H9 (cell line): ENCODE measurements around the gene LTBP2. TPM values are rescaled to one million over a fixed set of nuclear protein-coding genes. Genes with fewer than 3 reads are reported as not detected.

Experiments used
- DNase-seq: peaks from one replicate; pipeline ENCODE4 v3.0.0-alpha.2; 2017
- H2AFZ ChIP-seq: one replicate; pipeline ENCODE4 v1.6.1; 2013; ENCODE audit warnings: mild to moderate bottlenecking, low read length, control low read depth, moderate library complexity
- H2AK5ac ChIP-seq: 2 replicates; pipeline ENCODE4 v1.6.1; 2013; ENCODE audit warnings: low read length, control low read depth, mixed read lengths; ENCODE audit not compliant: insufficient read length
- H2BK120ac ChIP-seq: one replicate; pipeline ENCODE4 v1.6.1; 2013; ENCODE audit warnings: low read depth, mild to moderate bottlenecking, low read length, control low read depth, inconsistent platforms; ENCODE audit not compliant: poor library complexity, severe bottlenecking
- H2BK12ac ChIP-seq: 2 replicates; pipeline ENCODE4 v1.6.1; 2013; ENCODE audit warnings: low read length, control low read depth, mixed read lengths, low read depth; ENCODE audit not compliant: insufficient read length
- H2BK15ac ChIP-seq: 2 replicates; pipeline ENCODE4 v1.6.1; 2013; ENCODE audit warnings: low read depth, low read length, control low read depth
- H2BK20ac ChIP-seq: one replicate; pipeline ENCODE4 v1.6.1; 2013; ENCODE audit warnings: low read depth, mild to moderate bottlenecking, low read length, control low read depth, inconsistent platforms; ENCODE audit not compliant: poor library complexity, severe bottlenecking
- H2BK5ac ChIP-seq: 2 replicates; pipeline ENCODE4 v1.6.1; 2013; ENCODE audit warnings: low read length, control low read depth, mixed read lengths; ENCODE audit not compliant: insufficient read length
- H3K14ac ChIP-seq: 2 replicates; pipeline ENCODE4 v1.6.1; 2013; ENCODE audit warnings: low read length, control low read depth; ENCODE audit not compliant: insufficient read depth
- H3K18ac ChIP-seq: 2 replicates; pipeline ENCODE4 v1.6.1; 2013; ENCODE audit warnings: low read depth, mild to moderate bottlenecking, mixed read lengths, low read length, control low read depth; ENCODE audit not compliant: insufficient read length
- H3K23ac ChIP-seq: 2 replicates; pipeline ENCODE4 v1.6.1; 2013; ENCODE audit warnings: low read length, control low read depth, mixed read lengths, low read depth; ENCODE audit not compliant: insufficient read length
- H3K23me2 ChIP-seq: 2 replicates; pipeline ENCODE4 v1.6.1; 2013; ENCODE audit warnings: low read depth, mild to moderate bottlenecking, mixed read lengths, low read length, control low read depth; ENCODE audit not compliant: insufficient read length, poor library complexity, severe bottlenecking
- H3K27ac ChIP-seq: 2 replicates; pipeline ENCODE4 v1.5.1; 2013; ENCODE audit warnings: low read length, control low read depth, mixed read lengths, low read depth; ENCODE audit not compliant: insufficient read length
- H3K27me3 ChIP-seq: 2 replicates; pipeline ENCODE4 v1.6.1; 2013; ENCODE audit warnings: low read length, control low read depth, inconsistent platforms; ENCODE audit not compliant: insufficient read depth
- H3K4ac ChIP-seq: 2 replicates; pipeline ENCODE4 v1.6.1; 2013; ENCODE audit warnings: low read depth, mild to moderate bottlenecking, control low read depth, inconsistent platforms, low read length, moderate library complexity
- H3K4me1 ChIP-seq: 2 replicates; pipeline ENCODE4 v1.6.1; 2013; ENCODE audit warnings: low read length, control low read depth, inconsistent platforms; ENCODE audit not compliant: insufficient read depth
- H3K4me2 ChIP-seq: 2 replicates; pipeline ENCODE4 v1.6.1; 2013; ENCODE audit warnings: low read length, control low read depth, mixed read lengths; ENCODE audit not compliant: insufficient read length, insufficient read depth
- H3K56ac ChIP-seq: 2 replicates; pipeline ENCODE4 v1.6.1; 2013; ENCODE audit warnings: low read depth, mild to moderate bottlenecking, mixed read lengths, low read length, control low read depth; ENCODE audit not compliant: insufficient read length
- H3K79me1 ChIP-seq: 2 replicates; pipeline ENCODE4 v1.6.1; 2013; ENCODE audit warnings: low read depth, mild to moderate bottlenecking, moderate library complexity, low read length, control low read depth, inconsistent platforms; ENCODE audit not compliant: insufficient read depth, poor library complexity, severe bottlenecking
- H3K79me2 ChIP-seq: 2 replicates; pipeline ENCODE4 v1.6.1; 2013; ENCODE audit warnings: low read length, control low read depth, inconsistent platforms; ENCODE audit not compliant: insufficient read depth
- H3K9ac ChIP-seq: 2 replicates; pipeline ENCODE4 v1.6.1; 2013; ENCODE audit warnings: low read length, control low read depth, mixed read lengths; ENCODE audit not compliant: insufficient read length; ENCODE audit errors: extremely low read depth
- H3K9me3 ChIP-seq: one replicate; pipeline ENCODE4 v1.6.1; 2013; ENCODE audit warnings: low read depth, low read length, inconsistent platforms; ENCODE audit not compliant: control insufficient read depth
- H3T11ph ChIP-seq: one replicate; pipeline ENCODE4 v1.6.1; 2013; ENCODE audit warnings: mild to moderate bottlenecking, low read length, control low read depth, inconsistent platforms
- H4K20me1 ChIP-seq: one replicate; pipeline ENCODE4 v1.6.1; 2013; ENCODE audit not compliant: control insufficient read depth, insufficient read length, insufficient read depth
- H4K5ac ChIP-seq: 2 replicates; pipeline ENCODE4 v1.6.1; 2013; ENCODE audit warnings: low read depth, mild to moderate bottlenecking, mixed read lengths, low read length, control low read depth; ENCODE audit not compliant: insufficient read length
- H4K8ac ChIP-seq: replicated peaks from 2 replicates; pipeline ENCODE4 v1.6.1; 2013; ENCODE audit warnings: low read length, control low read depth, mixed read lengths, low read depth; ENCODE audit not compliant: insufficient read length
- H4K91ac ChIP-seq: 2 replicates; pipeline ENCODE4 v1.6.1; 2013; ENCODE audit warnings: low read depth, mild to moderate bottlenecking, moderate library complexity, mixed read lengths, low read length, control low read depth; ENCODE audit not compliant: insufficient read length
- H3K27ac Mint-ChIP-seq, 3 experiments: 2 replicates in 2 of 3; 3 replicates in 1 of 3; pipeline ENCODE4 v1.8.0; 2020 to 2021; ENCODE audit warnings: mixed read lengths in 3 of 3, mild to moderate bottlenecking in 1 of 3, moderate library complexity in 1 of 3
- H3K27me3 Mint-ChIP-seq: 2 replicates; pipeline ENCODE4 v1.8.0; 2021; ENCODE audit warnings: low read depth, mild to moderate bottlenecking, moderate library complexity, mixed read lengths
- H3K36me3 Mint-ChIP-seq, 3 experiments: 2 replicates in 2 of 3; 3 replicates in 1 of 3; pipeline ENCODE4 v1.8.0; 2020 to 2021; ENCODE audit warnings: low read depth in 3 of 3, mixed read lengths in 3 of 3; ENCODE audit not compliant: insufficient read depth in 1 of 3
- H3K4me1 Mint-ChIP-seq, 2 experiments: 2 replicates each; pipeline ENCODE4 v1.8.0; 2020; ENCODE audit warnings: mixed read lengths in 2 of 2
- H3K4me3 Mint-ChIP-seq, 2 experiments: 2 replicates in 1 of 2; 3 replicates in 1 of 2; pipeline ENCODE4 v1.8.0; 2020 to 2021; ENCODE audit warnings: mild to moderate bottlenecking in 2 of 2, mixed read lengths in 2 of 2, moderate library complexity in 1 of 2
- H3K9me3 Mint-ChIP-seq, 2 experiments: 2 replicates in 1 of 2; 3 replicates in 1 of 2; pipeline ENCODE4 v1.8.0; 2020; ENCODE audit warnings: mild to moderate bottlenecking in 2 of 2, mixed read lengths in 2 of 2, moderate library complexity in 1 of 2
- CTCF ChIP-seq: fragments of 200-600 bp; sonication (generic); conservative IDR thresholded peaks from 3 replicates; pipeline ENCODE4 v1.8.0; 2021; ENCODE audit warnings: antibody characterized with exemption, mild to moderate bottlenecking
- WGBS: extraction: QIAGEN DNeasy Blood & Tissue Kit; methylation state at CpG from one replicate; pipeline ENCODE4 v1.1.7; 2013; ENCODE audit warnings: missing lambda C conversion rate, low lambda C conversion rate, mixed read lengths; ENCODE audit not compliant: insufficient read length; ENCODE audit errors: extremely low coverage; 5-methylcytosine and 5-hydroxymethylcytosine counted together
- total RNA-seq: library from RNA; stranded (reverse); gene quantifications from 2 replicates; pipeline ENCODE4 v1.2.1, GENCODE V29; 2021

LTBP2 gene
- total RNA-seq, 1 experiment from 2014 or later: 0.77 TPM

DNA sequence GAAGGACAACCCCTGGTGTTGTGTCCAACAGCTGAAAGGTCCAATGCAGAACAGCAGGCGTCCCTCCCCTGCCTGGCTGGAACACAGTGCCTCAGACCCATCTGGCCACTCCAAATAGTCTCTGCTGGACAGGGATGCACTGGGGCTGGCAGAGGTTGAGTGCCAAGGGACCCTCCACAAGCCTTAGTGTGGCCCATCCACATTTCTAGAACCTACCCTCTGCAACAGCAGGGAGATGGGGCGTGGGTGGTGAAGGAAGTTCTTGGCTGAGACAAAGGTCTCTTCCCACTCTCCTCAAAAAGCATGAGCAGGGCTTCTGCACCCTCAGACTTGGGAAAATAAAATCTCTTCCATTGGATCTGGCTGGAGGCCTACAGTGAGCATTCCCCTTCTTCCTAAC is 36.5 kb downstream of the LTBP2 start:
- no peaks in the 10 kb centered on the region for H3K9me3 ChIP-seq
- H4K20me1 ChIP-seq: no peaks in the 10 kb centered on the region
- H3K4ac ChIP-seq: no peak overlapping the region
- no peak overlapping the region for H3K14ac ChIP-seq
- no peak overlapping the region for H2BK15ac ChIP-seq
- H4K8ac ChIP-seq: no peak overlapping the region
- H2AK5ac ChIP-seq: no peak overlapping the region
- no peak overlapping the region for H3K18ac ChIP-seq
- H3T11ph ChIP-seq: no peak overlapping the region
- no peak overlapping the region for H3K27ac ChIP-seq
- H2AFZ ChIP-seq: no peak overlapping the region
- no peak overlapping the region for H4K5ac ChIP-seq
- Mint-ChIP-seq H3K36me3 (no peaks in the 10 kb centered on the region), H3K27me3 (no peaks in the 10 kb centered on the region; the same call in 1 of the 2 replicates), H3K4me3 (no peak overlapping the region), H3K4me1 (peaks cover 15 to 33% of the 10 kb centered on the region in 2 experiments), H3K9me3 (no peaks in the 10 kb centered on the region), H3K27ac (no peak overlapping the region; a peak in 1 of 7 replicates)
- DNase-seq: no peak
- no peak overlapping the region for H4K91ac ChIP-seq
- H3K79me1 ChIP-seq: no peaks in the 10 kb centered on the region
- no peak overlapping the region for H2BK5ac ChIP-seq
- no peak overlapping the region for H2BK12ac ChIP-seq
- H3K9ac ChIP-seq: no peak overlapping the region
- no peaks in the 10 kb centered on the region for H3K79me2 ChIP-seq
- TF ChIP-seq CTCF: no peak
- no peak overlapping the region for H3K56ac ChIP-seq
- WGBS: no CpG with 5 or more reads among the region's 2 CpGs
- H3K4me2 ChIP-seq: no peak overlapping the region
- no peak overlapping the region for H3K23ac ChIP-seq
- no peak overlapping the region for H2BK20ac ChIP-seq
- H3K27me3 ChIP-seq: no peaks in the 10 kb centered on the region
- H2BK120ac ChIP-seq: no peak overlapping the region
- H3K23me2 ChIP-seq: no peaks in the 10 kb centered on the region
- H3K4me1 ChIP-seq: no peaks in the 10 kb centered on the region
